Measurements from ENCODE around the gene EPS15.
"Not testable (repeated sequence)": the region's sequence is repeated elsewhere in the genome, so short reads cannot be mapped to it uniquely, and the experiment has no call there.

EPS15 gene

DNA sequence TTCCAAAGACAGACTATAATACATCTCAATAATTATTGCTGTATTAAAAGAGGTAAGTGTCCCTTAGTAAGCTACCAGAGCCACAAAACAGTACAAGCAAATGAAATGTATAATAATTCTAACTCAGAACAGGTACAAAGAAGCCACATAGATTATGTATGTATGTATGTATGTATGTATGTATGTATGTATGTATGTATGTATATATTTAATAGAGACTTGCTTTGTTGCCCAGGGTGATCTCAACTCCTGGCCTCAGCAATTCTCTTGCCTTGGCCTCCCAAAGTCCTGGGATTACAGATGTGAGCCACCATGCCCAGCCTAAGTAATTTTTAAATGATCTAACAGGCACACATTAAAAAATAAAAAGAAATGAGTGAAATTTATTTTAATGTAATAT lies 86.9 kb downstream of the EPS15 start:
- DNase-seq (ENCODE audit: low read depth in 1 of 2, low spot score in 1 of 2), result no peak

DNA sequence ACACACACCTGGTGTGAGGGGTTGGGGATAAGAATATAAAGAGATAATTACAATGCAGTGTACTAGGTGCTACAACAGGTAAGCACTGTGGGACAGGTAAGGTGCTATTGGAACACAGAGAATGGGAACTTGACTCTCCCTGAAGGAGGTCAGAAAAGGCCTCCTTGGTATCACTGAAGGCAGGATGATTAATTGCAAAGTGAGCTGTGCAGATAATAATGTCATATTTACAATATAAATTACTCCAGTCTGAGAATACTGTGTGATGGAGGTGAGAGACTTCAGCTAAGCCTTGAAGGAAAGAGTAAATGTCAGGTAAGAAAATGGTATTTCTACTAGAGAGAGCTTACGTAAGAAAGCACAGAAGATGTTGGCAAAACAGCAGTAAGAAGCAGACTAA lies 91.6 kb downstream of the EPS15 start:
- DNase-seq (ENCODE audit: low read depth in 1 of 2, low spot score in 1 of 2), result no peak

DNA sequence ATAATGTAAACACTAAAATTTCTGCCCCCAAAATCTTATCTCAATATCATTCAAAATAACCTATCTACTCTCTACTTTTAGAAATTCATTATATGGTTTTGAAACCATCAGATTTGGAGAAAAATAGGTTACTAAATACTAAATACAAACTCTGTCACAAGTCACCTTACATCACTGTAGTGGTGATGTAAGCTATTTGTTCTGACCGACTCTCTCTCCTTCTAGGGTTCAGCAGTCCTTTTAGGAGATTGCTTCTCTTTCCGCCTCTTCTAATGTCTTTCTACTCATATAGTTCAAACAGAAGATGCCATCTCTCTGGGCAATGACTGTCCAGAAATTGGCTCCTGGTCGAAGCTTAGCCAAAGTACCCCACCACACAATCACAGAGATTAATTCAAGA lies 93.1 kb downstream of the EPS15 start:
- no peak for DNase-seq (ENCODE audit: low read depth in 1 of 2, low spot score in 1 of 2)

DNA sequence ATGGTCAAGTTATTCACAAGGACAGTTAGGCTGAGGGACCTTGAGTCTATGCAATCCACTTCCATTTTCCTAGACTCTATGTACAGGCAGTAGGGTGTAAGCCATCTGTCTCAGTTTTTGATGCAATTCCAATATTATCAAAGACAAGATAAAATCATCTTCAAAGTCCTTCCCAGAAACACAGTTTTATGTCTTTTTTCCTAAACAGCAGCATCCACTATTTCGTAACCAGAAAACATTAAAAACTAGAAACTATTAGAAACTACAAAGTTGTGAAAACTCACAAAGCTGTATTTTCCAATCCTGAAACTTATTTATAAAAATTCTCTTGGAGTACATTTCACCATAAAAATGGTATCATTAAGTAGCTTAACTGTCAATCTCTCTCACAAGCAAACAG lies 93.8 kb downstream of the EPS15 start:
- DNase-seq (ENCODE audit: low read depth in 1 of 2, low spot score in 1 of 2), result no peak

DNA sequence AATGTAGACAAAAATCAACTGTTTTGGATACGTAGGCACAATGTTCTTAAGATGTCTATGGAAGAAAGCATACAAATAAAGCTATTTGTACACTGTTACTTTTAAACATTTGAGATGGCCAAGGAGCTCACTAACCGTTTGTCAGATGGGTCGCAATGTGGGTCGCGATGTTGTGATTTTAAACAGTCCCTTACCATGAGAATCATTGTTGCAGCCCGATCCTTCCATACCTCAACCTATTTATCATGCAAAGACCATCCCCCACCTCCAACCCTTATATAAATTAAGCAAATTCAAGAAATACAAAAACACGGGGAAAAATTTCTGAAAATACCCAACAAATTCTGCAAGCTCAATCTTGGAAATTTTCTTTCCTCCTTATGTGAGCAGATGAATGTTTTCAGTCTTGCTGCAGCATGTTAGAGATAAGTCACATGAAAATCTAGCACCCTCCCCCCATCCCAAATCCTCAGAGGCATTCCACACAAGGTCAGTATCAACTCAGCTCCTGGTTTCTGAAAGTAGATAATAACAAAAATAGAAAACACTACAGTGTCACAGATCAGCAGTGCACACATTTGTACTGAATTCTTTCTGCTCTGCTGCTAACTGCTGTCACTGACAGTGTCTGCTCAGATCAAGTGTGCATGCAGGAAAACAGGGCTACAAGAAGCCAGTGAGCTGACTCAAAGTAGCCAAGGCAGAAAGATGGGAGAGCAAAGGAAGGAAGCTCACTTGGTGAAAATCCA lies 95.8 kb downstream of the EPS15 start:
- DNase-seq (ENCODE audit: low read depth in 1 of 2, low spot score in 1 of 2), result no peak

DNA sequence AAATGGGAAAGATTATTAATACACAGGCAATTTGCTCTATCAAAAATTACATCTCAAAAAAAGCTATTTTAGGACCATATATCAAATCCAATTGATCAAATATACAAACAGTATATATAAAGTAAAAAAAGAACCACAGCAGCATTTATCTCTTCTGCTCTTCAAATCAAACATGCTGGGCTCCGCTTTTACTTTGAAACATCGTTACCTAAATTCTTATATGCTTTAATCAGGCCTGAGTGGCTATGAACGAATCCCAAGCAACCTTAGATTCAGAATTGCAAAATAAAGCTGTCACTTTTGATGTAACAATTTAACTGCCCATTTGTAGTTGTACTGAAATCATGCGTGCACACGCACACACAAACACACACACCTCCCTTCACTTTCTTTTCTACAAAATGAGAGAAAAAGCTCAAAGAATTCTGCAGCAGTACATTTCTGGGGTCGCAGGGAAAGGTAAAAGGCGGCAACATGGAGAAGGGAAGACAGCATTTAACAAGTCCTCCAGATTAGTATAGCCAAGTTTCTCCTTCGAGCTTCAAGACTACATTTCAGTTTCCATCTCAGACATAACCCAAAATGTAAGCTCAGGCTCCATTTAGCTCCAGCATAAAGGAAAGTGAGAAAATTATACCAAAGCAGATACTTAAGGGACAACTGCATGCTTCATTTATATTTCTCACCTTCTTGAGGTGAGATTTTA lies 96.5 kb downstream of the EPS15 start:
- no peak for DNase-seq (ENCODE audit: low read depth in 1 of 2, low spot score in 1 of 2)

DNA sequence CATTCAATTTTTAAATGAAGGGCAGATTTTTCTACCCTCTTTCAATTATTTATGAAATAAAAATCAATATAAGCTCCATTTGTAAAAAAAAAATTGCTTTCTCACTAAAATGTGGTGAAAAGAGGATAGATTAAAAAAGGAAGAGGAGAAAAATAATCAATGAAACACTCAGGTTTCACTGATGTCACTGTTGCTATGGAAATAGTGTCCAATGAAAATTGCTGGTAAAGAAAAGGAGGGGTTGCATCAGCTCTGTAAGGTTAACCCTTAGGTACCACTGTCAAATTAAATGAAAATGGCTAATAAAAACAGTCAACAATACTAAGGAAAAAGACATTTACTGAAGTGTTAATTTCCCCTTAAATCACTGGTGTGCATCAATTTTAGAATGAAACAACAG lies 97.1 kb downstream of the EPS15 start:
- DNase-seq (ENCODE audit: low read depth in 1 of 2, low spot score in 1 of 2), result no peak

DNA sequence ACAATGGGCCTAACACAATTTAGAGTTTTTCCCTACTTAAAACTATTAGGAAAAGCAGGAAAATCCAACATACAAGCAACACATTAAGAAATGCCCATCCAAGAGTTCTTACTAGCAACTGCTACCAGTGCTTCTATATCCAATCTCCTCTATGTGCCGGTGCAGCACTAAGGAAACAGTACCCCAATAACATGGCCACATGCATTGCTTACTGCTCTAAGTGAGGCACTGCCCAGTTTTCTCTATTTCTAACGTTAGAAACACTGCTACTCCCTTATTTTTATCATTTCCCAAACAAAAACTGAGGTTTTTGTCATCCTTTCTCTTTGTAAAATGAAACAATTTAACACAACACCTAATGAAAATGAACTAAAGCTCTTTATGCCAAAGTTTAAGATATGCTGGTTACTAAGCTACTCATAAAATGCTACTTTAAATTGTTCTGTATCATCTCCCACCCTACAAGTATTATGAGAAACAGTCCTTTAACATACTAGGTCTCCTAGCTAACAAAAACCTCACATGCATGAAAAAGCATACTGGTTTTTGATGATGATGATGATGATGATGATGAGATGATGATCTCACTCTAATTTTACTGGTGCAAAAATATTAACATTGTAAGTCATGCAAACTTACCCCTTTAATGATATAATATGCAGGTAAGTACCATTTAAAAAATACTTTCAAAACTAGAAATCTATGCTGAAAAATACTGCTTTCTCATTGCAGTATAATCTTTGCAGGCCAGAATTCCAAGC lies 98.0 kb downstream of the EPS15 start:
- no peak for DNase-seq (ENCODE audit: low read depth in 1 of 2, low spot score in 1 of 2)

DNA sequence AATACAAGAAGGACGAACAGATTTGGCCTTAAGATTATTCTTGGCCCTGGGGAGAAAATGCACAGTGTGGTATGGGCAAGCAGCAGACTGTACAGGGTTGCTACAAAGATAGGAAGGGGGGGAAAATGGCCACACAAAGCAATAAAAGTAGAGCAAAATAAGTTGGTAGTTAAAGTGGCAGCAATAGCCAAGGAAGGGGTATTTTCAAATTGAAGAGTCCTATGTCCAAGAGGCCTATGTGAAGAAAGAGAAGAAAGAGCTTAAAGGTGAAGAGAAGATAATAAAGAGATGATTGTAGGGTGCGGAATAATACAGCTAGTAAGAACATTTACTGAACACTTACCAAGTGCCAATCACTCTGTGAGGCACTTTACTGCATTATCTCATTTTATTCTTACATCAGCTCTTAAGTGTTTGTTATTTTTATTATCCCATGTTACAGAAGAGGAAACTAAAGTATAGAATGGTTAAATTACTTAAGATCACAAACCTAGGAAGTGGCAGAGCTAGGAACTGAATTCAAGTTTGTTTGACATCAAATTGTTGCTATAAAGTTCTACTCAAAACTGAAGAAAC lies 100.6 kb downstream of the EPS15 start:
- no peak for DNase-seq (ENCODE audit: low read depth in 1 of 2, low spot score in 1 of 2)

DNA sequence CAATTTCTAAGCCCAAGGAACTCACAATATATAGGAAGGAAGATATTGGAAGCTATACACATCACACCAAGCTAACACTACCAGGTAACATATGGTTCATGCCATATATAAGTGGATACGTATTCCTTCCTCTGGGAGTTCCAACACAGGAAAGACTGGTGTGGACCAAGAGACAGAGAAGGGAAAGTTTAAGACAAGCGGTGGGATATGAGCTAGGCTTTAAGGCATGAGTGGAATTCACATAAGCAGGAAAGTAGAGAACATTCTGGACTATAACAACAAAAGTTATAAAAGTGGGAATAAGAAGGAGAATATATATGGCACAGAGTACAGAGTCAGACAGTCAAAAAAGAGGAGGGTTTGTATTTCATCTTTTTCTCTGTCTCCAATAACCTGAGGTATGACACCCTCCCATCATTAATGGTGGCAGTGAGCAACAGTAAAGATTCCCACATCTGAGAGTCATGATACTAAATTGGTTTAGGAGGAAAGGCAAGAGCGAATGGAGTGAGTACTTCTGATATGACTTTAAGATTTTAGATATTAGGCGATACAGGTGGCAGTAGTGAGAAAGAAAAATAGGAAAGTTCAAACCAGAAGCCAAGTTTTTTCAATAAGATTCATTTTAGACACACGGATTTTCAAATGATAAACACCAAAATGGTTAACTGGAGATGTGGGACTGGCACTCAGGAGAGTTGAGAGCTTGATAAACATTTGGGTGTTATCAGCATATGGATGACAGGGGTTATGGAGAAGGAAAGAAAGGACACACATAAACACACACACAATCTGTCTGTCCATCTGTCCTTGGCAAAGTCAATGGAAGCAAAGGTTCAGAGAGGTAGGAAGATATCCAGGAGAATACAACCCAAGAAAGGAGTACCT lies 101.3 kb downstream of the EPS15 start:
- DNase-seq (ENCODE audit: low read depth in 1 of 2, low spot score in 1 of 2), result no peak

DNA sequence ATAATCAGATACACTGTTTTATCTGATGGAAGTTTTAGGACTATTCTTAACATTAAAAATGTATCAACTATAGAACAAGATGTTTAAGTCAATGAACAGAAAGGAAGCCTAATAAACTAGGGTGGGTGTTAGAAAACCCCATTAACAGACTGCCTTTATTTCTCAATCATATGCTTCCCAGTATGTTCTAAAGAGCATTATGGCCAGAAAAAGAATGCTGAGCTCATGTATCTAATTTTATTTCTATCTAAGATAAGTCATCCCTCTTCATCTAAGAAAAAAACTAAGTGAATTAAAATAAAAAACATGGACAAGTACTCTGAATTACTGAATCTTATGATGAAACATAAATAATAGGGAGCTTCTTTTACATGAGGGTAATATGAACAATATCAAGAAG lies 102.2 kb downstream of the EPS15 start:
- DNase-seq (ENCODE audit: low read depth in 1 of 2, low spot score in 1 of 2), result no peak

DNA sequence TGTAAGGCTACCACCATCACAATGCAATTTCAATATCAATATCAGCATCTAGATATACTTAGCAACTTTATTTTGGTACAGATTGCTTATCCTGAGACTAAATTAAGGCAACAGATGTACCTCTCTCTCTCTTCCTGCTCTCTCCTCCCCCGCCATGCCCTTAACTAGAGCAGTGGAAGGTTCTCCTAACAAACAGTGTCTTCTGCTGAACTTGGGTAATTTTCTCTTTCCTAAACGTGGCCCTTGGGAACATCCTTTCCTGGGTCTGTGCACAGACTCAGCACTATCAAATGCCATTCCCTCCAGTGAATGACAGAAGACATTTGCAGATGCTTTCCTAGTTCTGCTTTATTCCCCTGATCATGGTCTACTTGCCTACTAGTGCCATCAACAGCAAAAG lies 103.1 kb downstream of the EPS15 start:
- DNase-seq (ENCODE audit: low read depth in 1 of 2, low spot score in 1 of 2), result no peak

DNA sequence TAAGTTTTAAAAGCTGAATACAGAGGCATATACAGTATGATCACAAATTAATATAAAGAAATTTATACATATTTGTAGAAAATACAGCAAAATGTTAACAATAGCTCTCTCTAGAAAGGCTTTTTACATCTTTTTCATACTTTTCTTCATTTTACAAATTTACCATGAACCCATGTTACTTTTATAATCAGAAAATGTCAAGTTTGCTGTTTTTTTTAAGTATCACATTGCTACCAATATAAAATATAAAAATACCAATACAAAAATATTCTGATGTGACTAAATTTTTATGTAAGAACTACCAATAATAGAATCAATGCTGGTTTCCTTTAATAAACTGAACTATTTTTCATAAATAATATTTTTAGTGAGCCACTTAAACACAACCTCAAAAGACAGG lies 104.3 kb downstream of the EPS15 start:
- DNase-seq (ENCODE audit: low read depth in 1 of 2, low spot score in 1 of 2), result no peak

DNA sequence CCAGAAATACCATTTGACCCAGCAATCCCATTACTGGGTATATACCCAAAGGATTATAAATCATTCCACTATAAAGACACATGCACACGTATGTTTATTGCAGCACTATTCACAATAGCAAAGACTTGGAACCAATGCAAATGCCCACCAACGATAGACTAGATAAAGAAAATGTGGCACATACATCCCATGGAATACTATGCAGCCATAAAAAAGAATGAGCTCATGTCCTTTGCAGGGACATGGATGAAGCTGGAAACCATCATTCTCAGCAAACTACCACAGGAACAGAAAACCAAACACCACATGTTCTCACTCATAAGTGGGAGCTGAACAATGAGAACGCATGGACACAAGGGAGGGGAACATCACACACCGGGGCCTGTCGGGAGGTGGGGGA lies 107.2 kb downstream of the EPS15 start:
- not testable (repeated sequence) for DNase-seq (ENCODE audit: low read depth in 1 of 2, low spot score in 1 of 2)

DNA sequence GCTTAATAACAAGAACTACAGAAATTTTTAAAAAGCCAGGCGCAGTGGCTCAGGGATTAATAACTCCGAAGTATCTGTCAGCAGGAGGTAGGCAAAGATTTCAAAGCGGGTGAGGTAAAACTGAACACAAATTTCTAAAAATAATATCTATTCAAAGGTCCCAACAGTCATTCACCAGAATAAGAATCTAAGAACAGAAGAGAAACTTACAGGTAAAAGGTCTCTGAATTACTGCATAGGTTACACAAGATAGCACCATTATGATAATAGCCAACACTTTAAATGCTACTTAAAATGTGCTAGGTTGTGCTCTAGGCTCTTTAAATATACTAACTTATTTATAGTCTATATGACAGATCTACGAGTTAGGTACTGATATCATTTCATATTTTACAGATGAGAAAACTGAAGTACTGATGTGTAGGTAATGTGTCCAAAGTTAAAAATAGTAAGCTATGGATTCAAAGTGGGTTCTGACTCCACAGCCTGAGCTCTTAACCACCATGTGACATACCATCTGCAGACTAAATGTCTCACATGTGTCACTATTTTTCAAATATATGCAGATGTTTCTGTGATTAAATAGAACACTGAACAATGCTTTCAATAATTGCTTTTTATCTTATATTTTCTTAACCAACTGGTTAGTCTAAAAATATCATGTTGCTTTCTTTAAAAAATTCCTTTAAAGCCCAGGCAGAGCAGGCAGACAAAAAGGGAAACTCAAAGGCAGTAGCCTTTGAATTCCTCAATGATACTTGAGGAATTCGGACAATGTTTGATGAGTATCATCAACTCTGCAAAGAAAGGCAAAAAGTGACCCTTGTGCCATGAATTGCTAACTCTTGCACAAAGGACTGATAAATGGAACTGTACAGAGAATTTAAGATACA lies 108.3 kb downstream of the EPS15 start:
- DNase-seq (ENCODE audit: low read depth in 1 of 2, low spot score in 1 of 2), result no peak

DNA sequence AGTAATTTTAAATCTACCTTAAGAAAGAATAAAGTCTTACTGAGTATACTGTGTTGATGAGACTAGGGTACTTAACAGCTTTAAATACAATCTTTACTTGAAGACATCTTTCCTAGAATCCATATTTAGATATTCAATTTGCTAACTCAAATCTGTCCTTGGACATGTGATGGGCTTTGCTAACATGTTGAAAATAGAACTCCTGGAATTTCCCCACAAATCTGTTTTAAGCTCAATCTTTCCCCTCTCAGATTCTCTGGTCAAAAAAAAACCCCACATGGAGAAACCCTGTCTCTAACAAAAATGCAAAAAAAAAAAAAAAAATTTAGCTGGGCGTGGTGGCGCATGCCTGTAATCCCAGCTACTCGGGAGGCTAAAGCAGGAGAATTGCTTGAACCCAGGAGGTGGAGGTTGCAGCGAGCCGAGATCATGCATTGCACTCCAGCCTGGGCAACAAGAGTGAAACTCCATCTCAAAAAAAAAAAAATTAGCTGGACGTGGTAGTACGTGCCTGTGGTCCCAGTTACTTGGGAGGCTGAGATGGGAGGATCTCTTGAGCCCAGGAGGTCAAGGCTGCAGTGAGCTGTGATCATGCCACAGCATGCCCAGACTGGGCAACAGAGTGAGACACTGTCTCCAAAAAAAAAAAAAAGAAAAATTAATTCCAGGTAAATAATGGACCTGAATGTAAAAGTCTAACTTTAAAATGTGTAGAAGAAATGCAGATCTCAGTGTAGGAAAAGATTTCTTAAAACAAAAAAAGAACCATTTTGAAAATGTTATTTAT lies 109.1 kb downstream of the EPS15 start:
- not testable (repeated sequence) for DNase-seq (ENCODE audit: low read depth in 1 of 2, low spot score in 1 of 2)

DNA sequence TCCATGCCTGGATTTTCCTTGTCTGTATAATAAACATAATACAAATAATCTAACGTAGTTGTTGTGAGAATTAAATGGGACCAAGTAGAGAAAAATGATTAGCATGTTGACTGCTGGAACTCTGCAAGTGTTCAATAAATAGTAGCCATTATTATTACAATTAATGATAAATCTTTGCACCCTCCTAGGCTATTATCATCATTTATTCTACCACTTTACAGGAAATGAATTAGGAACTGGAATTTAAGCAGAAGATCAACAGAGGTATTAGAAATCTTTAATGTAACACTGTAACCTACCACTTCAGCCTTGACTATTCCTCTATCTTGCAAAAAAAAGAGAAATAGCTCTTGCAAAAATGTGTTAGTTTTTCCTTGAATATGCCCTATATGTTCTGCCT lies 126.8 kb downstream of the EPS15 start:
- DNase-seq (ENCODE audit: low read depth in 1 of 2, low spot score in 1 of 2), result no peak

DNA sequence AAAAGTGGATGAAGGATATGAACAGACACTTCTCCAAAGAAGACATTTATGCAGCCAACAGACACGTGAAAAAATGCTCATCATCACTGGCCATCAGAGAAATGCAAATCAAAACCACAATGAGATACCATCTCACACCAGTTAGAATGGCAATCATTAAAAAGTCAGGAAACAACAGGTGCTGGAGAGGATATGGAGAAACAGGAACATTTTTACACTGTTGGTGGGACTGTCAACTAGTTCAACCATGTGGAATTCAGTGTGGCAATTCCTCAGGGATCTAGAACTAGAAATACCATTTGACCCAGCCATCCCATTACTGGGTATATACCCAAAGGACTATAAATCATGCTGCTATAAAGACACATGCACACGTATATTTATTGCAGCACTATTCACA lies 128.4 kb downstream of the EPS15 start:
- DNase-seq (ENCODE audit: low read depth in 1 of 2, low spot score in 1 of 2), result not testable (repeated sequence)

DNA sequence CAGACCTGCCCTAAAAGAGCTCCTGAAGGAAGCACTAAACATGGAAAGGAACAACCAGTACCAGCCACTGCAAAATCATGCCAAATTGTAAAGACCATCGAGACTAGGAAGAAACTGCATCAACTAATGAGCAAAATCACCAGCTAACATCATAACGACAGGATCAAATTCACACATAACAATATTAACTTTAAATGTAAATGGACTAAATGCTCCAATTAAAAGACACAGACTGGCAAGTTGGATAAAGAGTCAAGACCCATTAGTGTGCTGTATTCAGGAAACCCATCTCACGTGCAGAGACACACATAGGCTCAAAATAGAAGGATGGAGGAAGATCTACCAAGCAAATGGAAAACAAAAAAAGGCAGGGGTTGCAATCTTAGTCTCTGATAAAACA lies 131.8 kb downstream of the EPS15 start:
- not testable (repeated sequence) for DNase-seq (ENCODE audit: low read depth in 1 of 2, low spot score in 1 of 2)
